BE2C (cell line): ENCODE data around the gene CACNA2D3.

ENCODE experiments used
- DNase-seq: peaks from one replicate; pipeline ENCODE4 v3.0.0-alpha.2; 2020
- H3K27me3 ChIP-seq: fragments of 250-450 bp; sonication (Bioruptor Pico); 2 replicates; pipeline ENCODE4 v1.5.1; 2020; ENCODE audit warnings: mild to moderate bottlenecking
- H3K36me3 ChIP-seq: fragments of 250-450 bp; sonication (Bioruptor Pico); 2 replicates; pipeline ENCODE4 v1.5.1; 2020; ENCODE audit warnings: mild to moderate bottlenecking
- H3K4me1 ChIP-seq: fragments of 250-450 bp; sonication (Bioruptor Pico); 2 replicates; pipeline ENCODE4 v1.5.1; 2020
- H3K4me3 ChIP-seq: 2 replicates; pipeline ENCODE4 v1.5.1; 2011; ENCODE audit warnings: low read depth, low read length
- H3K9me3 ChIP-seq: fragments of 250-450 bp; sonication (Bioruptor Pico); 2 replicates; pipeline ENCODE4 v1.5.1; 2020
- TF ChIP-seq, protein P1 (sequence below): IDR thresholded peaks from 2 replicates; pipeline ENCODE4 v1.5.1; 2012; ENCODE audit warnings: mild to moderate bottlenecking, low read depth, low read length

CACNA2D3 gene

DNA sequence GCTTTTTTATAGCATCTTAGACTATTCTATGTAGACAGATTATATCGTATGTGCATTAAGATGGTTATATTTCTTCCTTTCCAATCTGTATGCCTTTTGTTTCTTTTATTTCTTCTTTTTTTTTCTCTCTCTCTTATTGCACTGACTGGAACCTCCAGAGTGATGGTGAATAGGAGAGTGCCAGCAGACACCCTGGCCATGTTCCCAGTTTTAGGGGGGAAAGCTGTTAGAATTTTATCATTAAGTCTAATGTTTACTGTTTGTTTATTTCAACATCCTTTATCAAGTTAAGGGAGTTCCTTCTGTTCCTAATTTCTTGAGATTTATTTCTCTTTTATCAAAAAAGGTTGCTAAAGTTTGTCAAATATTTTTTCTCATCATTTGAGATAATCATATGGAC lies 922.1 kb downstream of the CACNA2D3 start:
- H3K27me3 ChIP-seq = no peaks in the 10 kb centered on the region
- TF ChIP-seq, protein P1, sequence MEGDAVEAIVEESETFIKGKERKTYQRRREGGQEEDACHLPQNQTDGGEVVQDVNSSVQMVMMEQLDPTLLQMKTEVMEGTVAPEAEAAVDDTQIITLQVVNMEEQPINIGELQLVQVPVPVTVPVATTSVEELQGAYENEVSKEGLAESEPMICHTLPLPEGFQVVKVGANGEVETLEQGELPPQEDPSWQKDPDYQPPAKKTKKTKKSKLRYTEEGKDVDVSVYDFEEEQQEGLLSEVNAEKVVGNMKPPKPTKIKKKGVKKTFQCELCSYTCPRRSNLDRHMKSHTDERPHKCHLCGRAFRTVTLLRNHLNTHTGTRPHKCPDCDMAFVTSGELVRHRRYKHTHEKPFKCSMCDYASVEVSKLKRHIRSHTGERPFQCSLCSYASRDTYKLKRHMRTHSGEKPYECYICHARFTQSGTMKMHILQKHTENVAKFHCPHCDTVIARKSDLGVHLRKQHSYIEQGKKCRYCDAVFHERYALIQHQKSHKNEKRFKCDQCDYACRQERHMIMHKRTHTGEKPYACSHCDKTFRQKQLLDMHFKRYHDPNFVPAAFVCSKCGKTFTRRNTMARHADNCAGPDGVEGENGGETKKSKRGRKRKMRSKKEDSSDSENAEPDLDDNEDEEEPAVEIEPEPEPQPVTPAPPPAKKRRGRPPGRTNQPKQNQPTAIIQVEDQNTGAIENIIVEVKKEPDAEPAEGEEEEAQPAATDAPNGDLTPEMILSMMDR = no peak
- H3K4me1 ChIP-seq = no peaks in the 10 kb centered on the region
- H3K4me3 ChIP-seq = no peak overlapping the region
- no peaks in the 10 kb centered on the region for H3K9me3 ChIP-seq
- no peaks in the 10 kb centered on the region for H3K36me3 ChIP-seq
- DNase-seq = no peak

DNA sequence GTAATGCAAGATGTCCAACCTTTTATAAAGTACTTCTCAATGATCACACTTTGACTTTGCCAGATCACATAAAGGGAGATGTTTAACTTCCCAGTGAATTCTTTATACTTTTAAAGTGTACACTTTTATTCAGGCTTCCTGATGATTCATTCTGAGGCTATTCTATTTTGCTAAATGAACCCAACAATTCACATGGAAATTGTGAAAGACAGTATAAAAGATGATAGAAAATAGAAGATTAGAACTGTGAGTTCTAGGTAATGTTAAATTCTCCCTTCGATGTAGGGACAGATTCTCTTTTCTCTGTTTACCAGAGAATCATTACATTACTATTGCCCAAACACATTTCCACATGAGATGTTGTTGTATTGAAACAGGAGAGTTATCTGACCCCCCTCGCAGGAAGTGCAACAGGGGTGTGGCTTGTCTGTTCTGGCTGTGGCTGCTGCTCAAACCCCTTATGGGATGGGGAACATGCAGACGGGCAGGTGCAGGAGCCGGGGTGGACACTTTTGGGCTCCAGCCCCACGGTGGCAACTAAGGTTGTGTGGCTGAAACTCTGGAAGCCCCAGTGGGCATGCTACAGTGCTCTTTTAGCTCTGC lies 936.8 kb downstream of the CACNA2D3 start:
- TF ChIP-seq, protein P1 = no peak
- no peak overlapping the region for H3K4me3 ChIP-seq
- DNase-seq = no peak
- H3K9me3 ChIP-seq = no peaks in the 10 kb centered on the region
- no peaks in the 10 kb centered on the region for H3K36me3 ChIP-seq
- no peaks in the 10 kb centered on the region for H3K27me3 ChIP-seq
- H3K4me1 ChIP-seq = no peaks in the 10 kb centered on the region

DNA sequence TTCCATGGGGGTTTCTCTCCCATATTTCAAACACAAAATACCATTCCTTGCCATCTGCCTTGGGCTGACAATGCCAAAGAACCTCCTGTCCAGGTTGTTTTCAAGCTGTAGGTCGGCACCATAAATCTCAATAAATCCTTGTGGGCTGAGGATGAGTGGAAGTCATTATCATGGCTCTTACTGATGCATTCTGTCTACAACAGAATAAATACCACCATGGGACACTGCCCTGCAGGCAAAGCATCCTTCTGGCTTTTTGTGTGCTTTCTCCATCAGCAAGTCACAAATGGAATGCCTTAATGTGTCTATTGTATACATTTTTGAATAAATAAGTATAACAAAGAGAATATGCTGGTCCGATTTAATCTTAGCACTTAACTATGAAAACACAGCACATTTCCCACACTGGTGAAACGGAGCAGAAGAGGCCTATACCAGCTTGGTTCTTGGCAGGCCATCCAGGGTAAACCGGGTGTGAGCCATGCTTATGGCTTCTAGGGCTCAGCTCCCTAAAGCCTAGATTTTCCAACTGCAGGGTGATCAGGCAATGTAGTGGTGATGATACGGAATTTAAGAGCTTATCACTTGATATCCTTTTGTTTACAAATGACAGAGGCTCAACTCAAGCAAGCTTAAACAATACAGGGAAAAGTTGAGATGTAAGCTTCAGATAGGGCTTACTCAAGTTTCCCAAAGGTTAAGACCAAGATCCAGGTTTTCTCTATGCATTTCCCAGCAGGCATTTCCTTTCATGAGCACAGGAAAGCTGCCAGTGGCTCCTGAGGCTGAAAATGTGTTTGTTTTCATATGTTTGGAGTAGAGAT lies 938.8 kb downstream of the CACNA2D3 start:
- TF ChIP-seq, protein P1 = no peak
- Histone ChIP-seq H3K36me3 (no peaks in the 10 kb centered on the region), H3K4me3 (no peak overlapping the region), H3K4me1 (no peaks in the 10 kb centered on the region), H3K9me3 (no peaks in the 10 kb centered on the region), H3K27me3 (no peaks in the 10 kb centered on the region)
- no peak for DNase-seq

DNA sequence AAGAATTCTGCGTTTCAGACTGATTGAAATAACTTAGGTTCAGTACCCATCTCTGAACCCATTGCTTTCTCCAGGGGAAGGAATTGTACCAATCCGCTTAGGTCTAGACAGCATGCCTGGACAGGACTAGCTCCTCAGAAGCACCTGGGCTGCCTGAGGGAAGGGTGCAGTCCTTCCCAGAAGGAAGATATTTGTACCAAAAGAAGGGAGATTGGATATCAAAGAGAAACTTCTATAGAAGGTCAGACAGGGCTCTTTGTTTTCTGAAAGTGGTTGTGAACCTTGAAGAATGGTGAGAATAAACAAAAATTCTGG lies 939.3 kb downstream of the CACNA2D3 start:
- Histone ChIP-seq H3K4me3 (no peak overlapping the region), H3K4me1 (no peaks in the 10 kb centered on the region), H3K9me3 (no peaks in the 10 kb centered on the region), H3K27me3 (no peaks in the 10 kb centered on the region), H3K36me3 (no peaks in the 10 kb centered on the region)
- no peak for DNase-seq
- TF ChIP-seq, protein P1 = no peak

DNA sequence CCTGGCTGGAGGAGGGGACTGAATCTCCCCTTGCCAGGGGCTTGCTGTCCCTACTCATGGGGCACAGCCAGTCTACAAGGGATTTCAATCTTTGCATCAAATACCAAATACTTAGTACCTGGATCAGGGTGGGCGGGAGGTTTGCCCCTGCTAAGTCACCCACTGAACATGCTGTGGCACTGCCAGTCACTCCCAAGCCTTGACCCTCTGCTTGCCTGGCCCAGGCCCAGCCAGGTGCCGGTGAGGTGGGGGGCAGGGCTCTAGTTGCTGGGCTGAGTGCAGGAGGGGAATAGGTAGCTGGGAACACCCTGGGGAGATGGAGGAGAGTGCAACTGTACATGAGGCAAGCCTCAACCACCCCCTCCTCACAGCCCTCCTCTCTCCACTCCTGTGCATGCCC lies 941.8 kb downstream of the CACNA2D3 start:
- Histone ChIP-seq H3K4me1 (no peaks in the 10 kb centered on the region), H3K4me3 (no peak overlapping the region), H3K9me3 (no peaks in the 10 kb centered on the region), H3K27me3 (no peaks in the 10 kb centered on the region), H3K36me3 (no peaks in the 10 kb centered on the region)
- TF ChIP-seq, protein P1 = no peak
- DNase-seq = no peak

DNA sequence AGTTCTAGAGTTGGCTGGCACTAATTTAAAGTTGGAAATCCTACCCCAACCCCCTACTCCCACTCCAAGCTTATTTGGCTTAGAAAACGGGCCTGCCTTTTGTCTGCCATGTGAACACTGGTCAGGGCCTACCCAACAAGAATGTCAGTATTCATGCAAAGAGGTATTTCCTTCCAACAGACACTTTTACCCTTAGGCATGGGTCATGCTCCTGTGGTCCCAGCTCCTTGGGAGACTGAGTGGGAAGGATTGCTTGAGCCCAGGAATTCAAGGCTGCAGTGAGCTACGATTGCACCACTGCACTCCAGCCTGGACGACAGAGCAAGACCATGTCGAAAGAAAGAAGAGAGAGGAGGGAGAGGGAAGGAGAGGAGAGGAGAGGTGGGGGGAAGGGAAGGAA lies 943.0 kb downstream of the CACNA2D3 start:
- no peaks in the 10 kb centered on the region for H3K36me3 ChIP-seq
- H3K9me3 ChIP-seq = no peaks in the 10 kb centered on the region
- H3K4me3 ChIP-seq = no peak overlapping the region
- H3K27me3 ChIP-seq = no peaks in the 10 kb centered on the region
- DNase-seq = no peak
- H3K4me1 ChIP-seq = no peaks in the 10 kb centered on the region
- TF ChIP-seq, protein P1 = no peak
